H9 (cell line): ENCODE measurements around the gene AFF2. TPM values are rescaled to one million over a fixed set of nuclear protein-coding genes. Genes with fewer than 3 reads are reported as not detected.

ENCODE experiments used
- DNase-seq: peaks from one replicate; pipeline ENCODE4 v3.0.0-alpha.2; 2017
- H2AFZ ChIP-seq: one replicate; pipeline ENCODE4 v1.6.1; 2013; ENCODE audit warnings: mild to moderate bottlenecking, low read length, control low read depth, moderate library complexity
- H2AK5ac ChIP-seq: 2 replicates; pipeline ENCODE4 v1.6.1; 2013; ENCODE audit warnings: low read length, control low read depth, mixed read lengths; ENCODE audit not compliant: insufficient read length
- H2BK120ac ChIP-seq: one replicate; pipeline ENCODE4 v1.6.1; 2013; ENCODE audit warnings: low read depth, mild to moderate bottlenecking, low read length, control low read depth, inconsistent platforms; ENCODE audit not compliant: poor library complexity, severe bottlenecking
- H2BK12ac ChIP-seq: 2 replicates; pipeline ENCODE4 v1.6.1; 2013; ENCODE audit warnings: low read length, control low read depth, mixed read lengths, low read depth; ENCODE audit not compliant: insufficient read length
- H2BK15ac ChIP-seq: 2 replicates; pipeline ENCODE4 v1.6.1; 2013; ENCODE audit warnings: low read depth, low read length, control low read depth
- H2BK20ac ChIP-seq: one replicate; pipeline ENCODE4 v1.6.1; 2013; ENCODE audit warnings: low read depth, mild to moderate bottlenecking, low read length, control low read depth, inconsistent platforms; ENCODE audit not compliant: poor library complexity, severe bottlenecking
- H2BK5ac ChIP-seq: 2 replicates; pipeline ENCODE4 v1.6.1; 2013; ENCODE audit warnings: low read length, control low read depth, mixed read lengths; ENCODE audit not compliant: insufficient read length
- H3K14ac ChIP-seq: 2 replicates; pipeline ENCODE4 v1.6.1; 2013; ENCODE audit warnings: low read length, control low read depth; ENCODE audit not compliant: insufficient read depth
- H3K18ac ChIP-seq: 2 replicates; pipeline ENCODE4 v1.6.1; 2013; ENCODE audit warnings: low read depth, mild to moderate bottlenecking, mixed read lengths, low read length, control low read depth; ENCODE audit not compliant: insufficient read length
- H3K23ac ChIP-seq: 2 replicates; pipeline ENCODE4 v1.6.1; 2013; ENCODE audit warnings: low read length, control low read depth, mixed read lengths, low read depth; ENCODE audit not compliant: insufficient read length
- H3K23me2 ChIP-seq: 2 replicates; pipeline ENCODE4 v1.6.1; 2013; ENCODE audit warnings: low read depth, mild to moderate bottlenecking, mixed read lengths, low read length, control low read depth; ENCODE audit not compliant: insufficient read length, poor library complexity, severe bottlenecking
- H3K27ac ChIP-seq: 2 replicates; pipeline ENCODE4 v1.5.1; 2013; ENCODE audit warnings: low read length, control low read depth, mixed read lengths, low read depth; ENCODE audit not compliant: insufficient read length
- H3K27me3 ChIP-seq: 2 replicates; pipeline ENCODE4 v1.6.1; 2013; ENCODE audit warnings: low read length, control low read depth, inconsistent platforms; ENCODE audit not compliant: insufficient read depth
- H3K4ac ChIP-seq: 2 replicates; pipeline ENCODE4 v1.6.1; 2013; ENCODE audit warnings: low read depth, mild to moderate bottlenecking, control low read depth, inconsistent platforms, low read length, moderate library complexity
- H3K4me1 ChIP-seq: 2 replicates; pipeline ENCODE4 v1.6.1; 2013; ENCODE audit warnings: low read length, control low read depth, inconsistent platforms; ENCODE audit not compliant: insufficient read depth
- H3K4me2 ChIP-seq: 2 replicates; pipeline ENCODE4 v1.6.1; 2013; ENCODE audit warnings: low read length, control low read depth, mixed read lengths; ENCODE audit not compliant: insufficient read length, insufficient read depth
- H3K56ac ChIP-seq: 2 replicates; pipeline ENCODE4 v1.6.1; 2013; ENCODE audit warnings: low read depth, mild to moderate bottlenecking, mixed read lengths, low read length, control low read depth; ENCODE audit not compliant: insufficient read length
- H3K79me1 ChIP-seq: 2 replicates; pipeline ENCODE4 v1.6.1; 2013; ENCODE audit warnings: low read depth, mild to moderate bottlenecking, moderate library complexity, low read length, control low read depth, inconsistent platforms; ENCODE audit not compliant: insufficient read depth, poor library complexity, severe bottlenecking
- H3K79me2 ChIP-seq: 2 replicates; pipeline ENCODE4 v1.6.1; 2013; ENCODE audit warnings: low read length, control low read depth, inconsistent platforms; ENCODE audit not compliant: insufficient read depth
- H3K9ac ChIP-seq: 2 replicates; pipeline ENCODE4 v1.6.1; 2013; ENCODE audit warnings: low read length, control low read depth, mixed read lengths; ENCODE audit not compliant: insufficient read length; ENCODE audit errors: extremely low read depth
- H3K9me3 ChIP-seq: one replicate; pipeline ENCODE4 v1.6.1; 2013; ENCODE audit warnings: low read depth, low read length, inconsistent platforms; ENCODE audit not compliant: control insufficient read depth
- H3T11ph ChIP-seq: one replicate; pipeline ENCODE4 v1.6.1; 2013; ENCODE audit warnings: mild to moderate bottlenecking, low read length, control low read depth, inconsistent platforms
- H4K20me1 ChIP-seq: one replicate; pipeline ENCODE4 v1.6.1; 2013; ENCODE audit not compliant: control insufficient read depth, insufficient read length, insufficient read depth
- H4K5ac ChIP-seq: 2 replicates; pipeline ENCODE4 v1.6.1; 2013; ENCODE audit warnings: low read depth, mild to moderate bottlenecking, mixed read lengths, low read length, control low read depth; ENCODE audit not compliant: insufficient read length
- H4K8ac ChIP-seq: replicated peaks from 2 replicates; pipeline ENCODE4 v1.6.1; 2013; ENCODE audit warnings: low read length, control low read depth, mixed read lengths, low read depth; ENCODE audit not compliant: insufficient read length
- H4K91ac ChIP-seq: 2 replicates; pipeline ENCODE4 v1.6.1; 2013; ENCODE audit warnings: low read depth, mild to moderate bottlenecking, moderate library complexity, mixed read lengths, low read length, control low read depth; ENCODE audit not compliant: insufficient read length
- H3K27ac Mint-ChIP-seq, 3 experiments: 2 replicates in 2 of 3; 3 replicates in 1 of 3; pipeline ENCODE4 v1.8.0; 2020 to 2021; ENCODE audit warnings: mixed read lengths in 3 of 3, mild to moderate bottlenecking in 1 of 3, moderate library complexity in 1 of 3
- H3K27me3 Mint-ChIP-seq: 2 replicates; pipeline ENCODE4 v1.8.0; 2021; ENCODE audit warnings: low read depth, mild to moderate bottlenecking, moderate library complexity, mixed read lengths
- H3K36me3 Mint-ChIP-seq, 3 experiments: 2 replicates in 2 of 3; 3 replicates in 1 of 3; pipeline ENCODE4 v1.8.0; 2020 to 2021; ENCODE audit warnings: low read depth in 3 of 3, mixed read lengths in 3 of 3; ENCODE audit not compliant: insufficient read depth in 1 of 3
- H3K4me1 Mint-ChIP-seq, 2 experiments: 2 replicates each; pipeline ENCODE4 v1.8.0; 2020; ENCODE audit warnings: mixed read lengths in 2 of 2
- H3K4me3 Mint-ChIP-seq, 2 experiments: 2 replicates in 1 of 2; 3 replicates in 1 of 2; pipeline ENCODE4 v1.8.0; 2020 to 2021; ENCODE audit warnings: mild to moderate bottlenecking in 2 of 2, mixed read lengths in 2 of 2, moderate library complexity in 1 of 2
- H3K9me3 Mint-ChIP-seq, 2 experiments: 2 replicates in 1 of 2; 3 replicates in 1 of 2; pipeline ENCODE4 v1.8.0; 2020; ENCODE audit warnings: mild to moderate bottlenecking in 2 of 2, mixed read lengths in 2 of 2, moderate library complexity in 1 of 2
- WGBS: extraction: QIAGEN DNeasy Blood & Tissue Kit; methylation state at CpG from one replicate; pipeline ENCODE4 v1.1.7; 2013; ENCODE audit warnings: missing lambda C conversion rate, low lambda C conversion rate, mixed read lengths; ENCODE audit not compliant: insufficient read length; ENCODE audit errors: extremely low coverage; 5-methylcytosine and 5-hydroxymethylcytosine counted together
- total RNA-seq: library from RNA; stranded (reverse); gene quantifications from 2 replicates; pipeline ENCODE4 v1.2.1, GENCODE V29; 2021
- TF ChIP-seq, protein P1 (sequence below): fragments of 200-600 bp; sonication (generic); conservative IDR thresholded peaks from 3 replicates; pipeline ENCODE4 v1.8.0; 2021; ENCODE audit warnings: antibody characterized with exemption, mild to moderate bottlenecking

The AFF2 gene
- total RNA-seq, 1 experiment from 2014 or later, result 14.6 TPM

DNA sequence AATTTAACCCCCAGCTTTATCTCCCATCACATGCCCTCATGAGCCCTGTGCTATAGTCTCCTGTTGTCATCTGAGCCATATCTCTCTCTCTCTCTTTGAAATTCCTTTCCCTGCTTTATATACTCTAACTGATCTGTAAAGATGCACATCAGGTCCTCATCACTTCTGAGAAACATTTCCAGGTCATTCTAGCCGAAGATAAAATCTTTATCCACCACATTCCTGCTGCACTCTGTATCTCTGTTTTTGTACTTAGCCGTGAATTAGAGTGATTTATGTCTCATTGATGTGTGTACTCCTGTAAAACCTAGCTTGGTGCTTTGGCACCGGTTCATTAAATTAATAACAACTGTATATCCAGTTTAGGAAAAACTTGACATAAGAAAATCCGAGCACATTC lies 113.2 kb downstream of the AFF2 start:
- no peak overlapping the region for H2AFZ ChIP-seq
- no peak overlapping the region for H4K91ac ChIP-seq
- TF ChIP-seq, protein P1, sequence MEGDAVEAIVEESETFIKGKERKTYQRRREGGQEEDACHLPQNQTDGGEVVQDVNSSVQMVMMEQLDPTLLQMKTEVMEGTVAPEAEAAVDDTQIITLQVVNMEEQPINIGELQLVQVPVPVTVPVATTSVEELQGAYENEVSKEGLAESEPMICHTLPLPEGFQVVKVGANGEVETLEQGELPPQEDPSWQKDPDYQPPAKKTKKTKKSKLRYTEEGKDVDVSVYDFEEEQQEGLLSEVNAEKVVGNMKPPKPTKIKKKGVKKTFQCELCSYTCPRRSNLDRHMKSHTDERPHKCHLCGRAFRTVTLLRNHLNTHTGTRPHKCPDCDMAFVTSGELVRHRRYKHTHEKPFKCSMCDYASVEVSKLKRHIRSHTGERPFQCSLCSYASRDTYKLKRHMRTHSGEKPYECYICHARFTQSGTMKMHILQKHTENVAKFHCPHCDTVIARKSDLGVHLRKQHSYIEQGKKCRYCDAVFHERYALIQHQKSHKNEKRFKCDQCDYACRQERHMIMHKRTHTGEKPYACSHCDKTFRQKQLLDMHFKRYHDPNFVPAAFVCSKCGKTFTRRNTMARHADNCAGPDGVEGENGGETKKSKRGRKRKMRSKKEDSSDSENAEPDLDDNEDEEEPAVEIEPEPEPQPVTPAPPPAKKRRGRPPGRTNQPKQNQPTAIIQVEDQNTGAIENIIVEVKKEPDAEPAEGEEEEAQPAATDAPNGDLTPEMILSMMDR, result no peak
- no peak overlapping the region for H3K27ac ChIP-seq
- H3K23ac ChIP-seq, result no peak overlapping the region
- H3K79me2 ChIP-seq, result no peaks in the 10 kb centered on the region
- H3K27me3 ChIP-seq, result no peaks in the 10 kb centered on the region
- no peak overlapping the region for H4K5ac ChIP-seq
- H3K27ac Mint-ChIP-seq, result no peak overlapping the region
- no peak overlapping the region for H2BK5ac ChIP-seq
- DNase-seq, result no peak
- no peaks in the 10 kb centered on the region for H3K23me2 ChIP-seq
- H3K9me3 Mint-ChIP-seq, result peaks cover 51 to 67% of the 10 kb centered on the region in 2 experiments
- no peaks in the 10 kb centered on the region for H4K20me1 ChIP-seq
- no peaks in the 10 kb centered on the region; a peak in 3 of 7 replicates for H3K36me3 Mint-ChIP-seq
- no peaks in the 10 kb centered on the region for H3K27me3 Mint-ChIP-seq
- H3K14ac ChIP-seq, result no peak overlapping the region
- no peak overlapping the region for H2BK120ac ChIP-seq
- H2BK15ac ChIP-seq, result no peak overlapping the region
- no peak overlapping the region for H3K18ac ChIP-seq
- no peak overlapping the region for H3K4me2 ChIP-seq
- no peak overlapping the region for H2BK20ac ChIP-seq
- H3K4me1 Mint-ChIP-seq, result peaks cover 21 to 29% of the 10 kb centered on the region in 2 experiments
- peaks cover 2% of the 10 kb centered on the region; the same call in 1 of the 2 replicates for H3K4me1 ChIP-seq
- no peak overlapping the region for H3T11ph ChIP-seq
- H3K4me3 Mint-ChIP-seq, result no peak overlapping the region
- no peaks in the 10 kb centered on the region for H3K79me1 ChIP-seq
- peaks cover 17% of the 10 kb centered on the region for H3K9me3 ChIP-seq
- no peak overlapping the region for H2BK12ac ChIP-seq
- no peak overlapping the region for H3K9ac ChIP-seq
- H3K56ac ChIP-seq, result no peak overlapping the region
- H3K4ac ChIP-seq, result no peak overlapping the region
- H2AK5ac ChIP-seq, result no peak overlapping the region
- H4K8ac ChIP-seq, result no peak overlapping the region
- WGBS, result no CpG with 5 or more reads among the region's 4 CpGs
